ENCODE measurements around the gene SRGAP2B.
"Not testable (repeated sequence)": the region's sequence is repeated elsewhere in the genome, so short reads cannot be mapped to it uniquely, and the experiment has no call there.

Gene SRGAP2B

GRCh38 chr1:144894454-144895201, 200.5 kb downstream of the SRGAP2B start:
- DNase-seq (ENCODE audit: low read depth): not testable (repeated sequence)

- DNase-seq (ENCODE audit: low read depth): not testable (repeated sequence)
These were observed 201.3 kb downstream of the SRGAP2B start for GRCh38 chr1:144893710-144894438.

GRCh38 chr1:144893062-144893461, 202.1 kb downstream of the SRGAP2B start:
- DNase-seq (ENCODE audit: low read depth): not testable (repeated sequence)

DNA sequence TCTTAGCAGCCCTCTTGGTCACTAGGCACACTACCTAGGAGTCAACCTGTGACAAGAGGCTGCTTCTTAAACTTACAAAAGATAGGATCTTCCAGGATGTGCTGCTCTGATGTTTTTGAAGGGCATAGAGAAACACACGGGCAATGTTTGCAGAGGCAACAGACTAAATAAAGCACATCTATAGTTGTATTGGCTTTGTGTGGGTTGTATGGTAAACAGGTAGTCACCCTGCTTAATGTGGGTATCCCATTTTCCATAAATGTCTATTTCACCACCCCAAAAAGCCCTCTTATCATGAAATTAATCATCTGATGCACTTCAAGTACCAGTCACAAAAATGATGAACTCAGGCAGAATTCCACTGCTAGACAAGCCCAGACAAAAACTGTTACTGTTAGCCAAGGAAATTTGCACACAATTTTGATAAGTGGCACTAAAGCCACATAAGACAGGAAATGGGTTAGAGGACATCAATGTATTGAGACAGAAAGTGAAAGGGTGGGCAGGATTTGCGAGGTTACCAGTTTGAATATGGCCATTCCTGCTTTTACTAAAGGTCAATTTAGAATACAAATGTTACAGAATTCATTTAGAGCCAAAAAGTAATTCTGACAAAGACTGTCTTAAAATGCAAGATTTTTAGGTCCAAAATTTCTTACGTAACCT, 205.5 kb downstream of the SRGAP2B start:
- not testable (repeated sequence) for DNase-seq (ENCODE audit: low read depth)

DNA sequence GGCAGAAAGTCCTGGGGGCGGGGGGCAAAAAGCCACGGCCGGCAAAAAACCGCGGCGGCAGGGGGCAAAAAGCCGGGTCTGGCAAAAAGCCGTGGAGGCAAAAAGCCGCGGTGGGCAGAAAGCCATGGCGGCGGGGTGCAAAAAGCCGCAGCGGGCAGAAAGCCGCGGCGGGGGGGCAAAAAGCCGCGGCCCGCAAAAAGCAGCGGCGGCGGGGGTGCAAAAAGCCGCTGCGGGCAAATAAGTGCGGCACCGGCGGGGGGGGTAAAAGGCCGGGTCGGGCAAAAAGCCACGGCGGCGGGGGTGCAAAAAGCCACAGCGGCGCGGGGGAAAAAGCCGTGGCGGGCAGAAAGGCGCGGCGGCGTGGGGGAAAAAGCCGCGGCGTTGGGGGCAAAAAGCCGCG, 212.1 kb downstream of the SRGAP2B start:
- DNase-seq (ENCODE audit: low read depth): not testable (repeated sequence)

- DNase-seq (ENCODE audit: low read depth): not testable (repeated sequence)
These were observed 212.8 kb downstream of the SRGAP2B start for GRCh38 chr1:144882343-144882742.

- not testable (repeated sequence) for DNase-seq (ENCODE audit: low read depth)
These were observed 236.5 kb downstream of the SRGAP2B start for GRCh38 chr1:144858607-144859006.
